ENCODE measurements around the gene HSPA1L.

Gene HSPA1L

DNA sequence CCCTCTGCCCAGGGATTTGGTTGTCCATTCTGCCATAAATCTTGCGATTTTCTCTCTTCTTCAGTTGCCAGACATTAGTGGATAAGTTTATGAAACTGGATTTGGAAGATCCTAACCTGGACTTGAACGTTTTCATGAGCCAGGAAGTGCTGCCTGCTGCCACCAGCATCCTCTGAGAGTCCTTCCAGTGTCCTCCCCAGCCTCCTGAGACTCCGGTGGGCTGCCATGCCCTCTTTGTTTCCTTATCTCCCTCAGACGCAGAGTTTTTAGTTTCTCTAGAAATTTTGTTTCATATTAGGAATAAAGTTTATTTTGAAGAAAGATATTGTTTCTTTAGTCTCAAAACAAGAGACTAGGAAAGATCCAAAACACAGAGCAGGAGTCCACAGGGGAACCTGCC lies 52.7 kb downstream of the HSPA1L start, which contains the start of gene SAPCD1:
Gene SAPCD1 (plus strand): TSS at position 301 of the 400 bp plus-strand sequence. CDS start 399 bp downstream, outside the sequence.
- no peak for DNase-seq

DNA sequence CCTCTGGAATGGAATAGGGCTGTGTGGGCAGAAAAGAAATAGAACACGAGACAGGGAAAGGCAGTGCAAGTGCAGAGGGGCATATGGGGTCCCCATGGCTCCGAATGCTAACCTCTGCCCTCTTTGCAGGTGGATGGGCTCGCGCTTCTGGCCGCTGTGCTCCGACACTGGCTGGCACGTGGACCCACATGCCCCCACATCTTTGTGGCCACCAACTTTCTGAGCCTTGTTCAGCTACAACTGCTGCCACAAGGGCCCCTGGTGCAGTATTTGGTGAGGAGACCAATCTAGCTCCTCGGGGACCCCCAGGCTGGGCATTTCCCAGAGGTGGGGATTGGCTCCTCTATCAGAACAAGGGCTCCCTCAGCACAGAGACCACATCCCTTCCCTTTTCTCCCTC lies 53.7 kb downstream of the HSPA1L start:
- no peak for DNase-seq

- DNase-seq, result no peak
Measured at GRCh38 chr6:31760790-31761189, 54.3 kb downstream of the HSPA1L start.
